ENCODE data around the gene PIGV. TPM values are rescaled to one million over a fixed set of nuclear protein-coding genes. Genes with fewer than 3 reads are reported as not detected.

PIGV gene
- total RNA-seq, 1 donor from 2014 or later = 14.2 TPM

GRCh38 chr1:26790551-26790953 is 2.8 kb downstream of the PIGV start:
- Mint-ChIP-seq H3K4me3 (ENCODE audit: unreplicated experiment) (no peak overlapping the region), H3K27me3 (ENCODE audit: unreplicated experiment) (no peaks in the 10 kb centered on the region), H3K27ac (ENCODE audit: unreplicated experiment) (no peak overlapping the region), H3K36me3 (ENCODE audit: unreplicated experiment) (peaks cover 7% of the 10 kb centered on the region), H3K9me3 (ENCODE audit: unreplicated experiment) (no peaks in the 10 kb centered on the region), H3K4me1 (ENCODE audit: unreplicated experiment) (peaks cover 41% of the 10 kb centered on the region)
- TF ChIP-seq CTCF (IDR thresholded peaks at IDR 0.05) = no peak
- DNase-seq (ENCODE audit: extremely low spot score, unreplicated experiment) = no peak

- TF ChIP-seq CTCF (IDR thresholded peaks at IDR 0.05) = no peak
- H3K27ac Mint-ChIP-seq (ENCODE audit: unreplicated experiment) = no peak overlapping the region
- no peaks in the 10 kb centered on the region for H3K9me3 Mint-ChIP-seq (ENCODE audit: unreplicated experiment)
- DNase-seq (ENCODE audit: extremely low spot score, unreplicated experiment) = no peak
- H3K4me1 Mint-ChIP-seq (ENCODE audit: unreplicated experiment) = peaks cover 35% of the 10 kb centered on the region
- no peaks in the 10 kb centered on the region for H3K27me3 Mint-ChIP-seq (ENCODE audit: unreplicated experiment)
- H3K4me3 Mint-ChIP-seq (ENCODE audit: unreplicated experiment) = no peak overlapping the region
- H3K36me3 Mint-ChIP-seq (ENCODE audit: unreplicated experiment) = peaks cover 7% of the 10 kb centered on the region
Observed at GRCh38 chr1:26791148-26791547, 3.4 kb downstream of the PIGV start.

GRCh38 chr1:26791626-26792025 is 3.9 kb downstream of the PIGV start:
- Mint-ChIP-seq H3K9me3 (ENCODE audit: unreplicated experiment) (no peaks in the 10 kb centered on the region), H3K27me3 (ENCODE audit: unreplicated experiment) (no peaks in the 10 kb centered on the region), H3K4me1 (ENCODE audit: unreplicated experiment) (peaks cover 30% of the 10 kb centered on the region), H3K36me3 (ENCODE audit: unreplicated experiment) (peaks cover 10% of the 10 kb centered on the region), H3K27ac (ENCODE audit: unreplicated experiment) (no peak overlapping the region), H3K4me3 (ENCODE audit: unreplicated experiment) (no peak overlapping the region)
- TF ChIP-seq CTCF (IDR thresholded peaks at IDR 0.05) = no peak
- DNase-seq (ENCODE audit: extremely low spot score, unreplicated experiment) = no peak

GRCh38 chr1:26792924-26793323 is 5.2 kb downstream of the PIGV start:
- H3K9me3 Mint-ChIP-seq (ENCODE audit: unreplicated experiment) = no peaks in the 10 kb centered on the region
- H3K27me3 Mint-ChIP-seq (ENCODE audit: unreplicated experiment) = no peaks in the 10 kb centered on the region
- H3K36me3 Mint-ChIP-seq (ENCODE audit: unreplicated experiment) = peaks cover 10% of the 10 kb centered on the region
- H3K4me3 Mint-ChIP-seq (ENCODE audit: unreplicated experiment) = no peak overlapping the region
- no peak overlapping the region for H3K27ac Mint-ChIP-seq (ENCODE audit: unreplicated experiment)
- peaks cover 26% of the 10 kb centered on the region for H3K4me1 Mint-ChIP-seq (ENCODE audit: unreplicated experiment)
- no peak for DNase-seq (ENCODE audit: extremely low spot score, unreplicated experiment)
- TF ChIP-seq CTCF (IDR thresholded peaks at IDR 0.05) = no peak

GRCh38 chr1:26794391-26794790 is 6.6 kb downstream of the PIGV start:
- DNase-seq (ENCODE audit: extremely low spot score, unreplicated experiment) = no peak
- Mint-ChIP-seq H3K27ac (ENCODE audit: unreplicated experiment) (no peak overlapping the region), H3K4me1 (ENCODE audit: unreplicated experiment) (peaks cover 22% of the 10 kb centered on the region), H3K36me3 (ENCODE audit: unreplicated experiment) (peaks cover 10% of the 10 kb centered on the region), H3K9me3 (ENCODE audit: unreplicated experiment) (no peaks in the 10 kb centered on the region), H3K4me3 (ENCODE audit: unreplicated experiment) (no peak overlapping the region), H3K27me3 (ENCODE audit: unreplicated experiment) (no peaks in the 10 kb centered on the region)
- no peak for TF ChIP-seq CTCF (IDR thresholded peaks at IDR 0.05)
